ENCODE measurements around the gene RNF123.
"Not testable (repeated sequence)": the region's sequence is repeated elsewhere in the genome, so short reads cannot be mapped to it uniquely, and the experiment has no call there.

Gene RNF123

GRCh38 chr3:49683162-49683561 is 6.2 kb upstream of the RNF123 start:
- DNase-seq: no peak

DNA sequence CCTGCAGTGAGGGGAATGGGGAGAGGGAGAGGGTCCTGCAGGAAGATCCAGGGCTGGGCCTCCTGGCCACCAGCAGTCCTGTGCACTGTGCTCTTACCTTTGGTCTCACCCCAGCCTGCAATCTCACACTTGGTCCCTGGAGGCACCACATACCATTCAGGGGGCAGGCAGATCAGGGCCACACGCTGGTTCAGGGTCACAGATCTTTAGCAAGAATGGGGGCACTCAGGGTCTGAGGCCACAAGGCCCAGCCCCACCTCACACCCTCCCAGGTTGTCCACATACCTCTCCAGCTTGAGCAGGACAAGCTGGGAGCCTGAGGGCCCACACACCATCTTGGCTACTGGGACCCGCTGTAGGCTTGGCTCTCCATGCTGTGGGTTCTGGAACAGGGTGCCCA is 4.9 kb upstream of the RNF123 start:
- DNase-seq: not testable (repeated sequence)

GRCh38 chr3:49685103-49685502 is 4.3 kb upstream of the RNF123 start:
- not testable (repeated sequence) for DNase-seq

- not testable (repeated sequence) for DNase-seq
Measured at GRCh38 chr3:49685846-49686245, 3.5 kb upstream of the RNF123 start.

DNA sequence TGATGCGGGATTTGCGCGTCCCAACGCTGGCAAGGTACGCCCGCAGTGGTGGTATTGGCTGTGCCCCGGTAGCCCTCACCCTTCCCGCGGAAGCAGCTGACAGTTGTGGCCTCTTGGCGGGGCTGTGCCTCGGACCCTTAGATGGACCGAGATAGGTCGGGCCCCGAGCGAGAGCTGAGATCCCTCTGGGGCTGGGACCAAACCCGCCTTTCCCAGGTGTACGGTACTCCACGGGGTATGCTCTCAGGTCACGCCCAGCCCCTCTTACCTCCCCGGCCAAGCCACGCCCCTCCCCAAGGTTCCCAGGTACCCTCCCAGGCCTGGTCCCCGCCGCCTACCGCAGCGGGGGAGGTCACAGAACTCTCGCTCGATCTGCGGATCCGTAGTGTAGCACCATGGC is 3.0 kb upstream of the RNF123 start:
- DNase-seq: peak; percentile 43

GRCh38 chr3:49686769-49687423 is 2.5 kb upstream of the RNF123 start:
- peak; percentile 49 for DNase-seq

DNA sequence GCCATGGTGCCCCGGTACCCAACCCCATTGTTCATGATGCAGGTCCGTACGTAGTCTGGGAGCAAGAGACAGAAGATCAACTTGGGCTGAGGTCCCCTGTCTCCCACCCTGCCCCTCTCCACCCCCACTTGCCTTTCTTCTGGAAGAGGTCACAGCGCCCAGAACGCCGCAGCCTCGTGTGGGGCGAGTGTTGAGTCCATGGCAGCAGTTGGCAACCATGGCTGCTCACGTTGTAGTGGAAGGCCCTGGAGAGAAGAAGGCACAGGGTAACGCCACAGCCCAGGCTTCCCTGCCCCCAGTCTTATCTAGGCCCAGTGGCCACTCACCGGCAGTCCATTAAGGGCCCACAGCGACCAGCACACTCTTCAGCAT is 1.9 kb upstream of the RNF123 start:
- not testable (repeated sequence) for DNase-seq

DNA sequence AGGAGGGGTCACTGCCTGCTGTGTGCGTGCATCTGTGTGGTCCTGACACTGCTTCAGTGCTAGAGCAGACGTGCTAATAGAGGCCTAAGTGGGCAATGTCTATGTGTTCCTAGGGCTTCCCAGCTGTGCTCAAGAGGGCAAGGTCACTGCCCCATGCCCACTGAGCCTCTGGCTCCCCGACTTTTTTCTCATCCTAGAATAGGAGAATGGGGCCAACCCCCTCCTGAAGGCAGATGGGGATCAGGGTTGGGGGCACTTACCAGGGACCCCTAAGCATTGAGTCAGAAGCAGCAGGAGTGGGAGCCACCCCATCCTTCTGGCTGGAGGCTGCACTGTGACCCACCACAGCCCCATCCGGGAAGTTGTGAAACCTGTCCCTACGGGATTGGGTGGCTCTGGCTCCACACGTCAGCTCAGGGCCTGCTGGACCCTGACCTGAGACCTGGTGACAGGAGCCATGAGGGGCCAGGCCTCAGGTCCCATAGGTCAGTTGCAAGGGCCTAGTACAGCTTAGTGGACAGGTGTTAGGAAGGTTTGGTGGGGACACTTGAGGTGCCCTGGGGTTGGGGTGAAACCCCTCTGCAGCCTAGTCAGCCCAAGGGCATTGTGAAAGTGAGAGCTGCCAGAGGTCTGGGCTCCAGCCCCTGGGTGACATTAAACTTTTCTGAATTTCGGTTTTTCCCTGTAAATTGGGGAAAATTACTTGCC is 865 bp upstream of the RNF123 start:
- not testable (repeated sequence) for DNase-seq

GRCh38 chr3:49689908-49690624 is 709 bp downstream of the RNF123 start:
- DNase-seq: not testable (repeated sequence)

GRCh38 chr3:49690856-49691255 is 1.5 kb downstream of the RNF123 start:
- not testable (repeated sequence) for DNase-seq

- DNase-seq: not testable (repeated sequence)
Measured at GRCh38 chr3:49691481-49691880, 2.1 kb downstream of the RNF123 start.

GRCh38 chr3:49694409-49695070 is 5.2 kb downstream of the RNF123 start:
- DNase-seq: not testable (repeated sequence)

DNA sequence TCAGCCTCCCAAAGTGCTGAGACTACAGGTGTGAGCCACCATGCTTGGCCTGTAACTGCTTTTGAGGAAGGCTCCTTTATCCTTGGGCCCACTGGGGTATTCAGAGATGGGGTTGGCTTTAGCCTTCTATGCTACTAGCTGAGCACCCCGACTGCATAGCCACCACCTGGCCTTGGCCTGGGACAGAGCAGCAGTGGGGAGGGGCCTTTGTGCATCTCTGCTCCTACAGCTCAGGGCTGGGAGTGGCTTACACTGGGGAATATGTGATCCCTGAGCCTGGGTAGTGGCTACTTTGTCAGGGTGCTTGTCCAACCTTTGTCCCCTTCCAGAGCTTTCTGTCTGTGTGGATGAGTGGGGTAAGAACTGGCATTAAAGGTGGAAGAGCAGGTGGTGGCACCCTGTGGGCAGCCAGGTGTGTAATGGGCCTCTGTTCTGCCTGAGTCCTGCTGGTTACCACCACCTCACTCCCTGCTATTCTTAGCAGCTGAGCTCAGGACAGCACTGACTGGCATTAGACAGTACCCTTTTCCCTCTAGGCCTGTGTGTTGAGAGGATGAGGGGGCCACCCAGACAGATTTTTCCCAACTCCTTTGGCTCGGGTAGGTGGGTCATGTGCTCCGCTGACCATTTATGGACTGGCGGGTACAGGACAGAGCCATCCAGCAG is 6.1 kb downstream of the RNF123 start:
- not testable (repeated sequence) for DNase-seq

- DNase-seq: no peak
Measured at GRCh38 chr3:49699281-49699979, 10.1 kb downstream of the RNF123 start.

DNA sequence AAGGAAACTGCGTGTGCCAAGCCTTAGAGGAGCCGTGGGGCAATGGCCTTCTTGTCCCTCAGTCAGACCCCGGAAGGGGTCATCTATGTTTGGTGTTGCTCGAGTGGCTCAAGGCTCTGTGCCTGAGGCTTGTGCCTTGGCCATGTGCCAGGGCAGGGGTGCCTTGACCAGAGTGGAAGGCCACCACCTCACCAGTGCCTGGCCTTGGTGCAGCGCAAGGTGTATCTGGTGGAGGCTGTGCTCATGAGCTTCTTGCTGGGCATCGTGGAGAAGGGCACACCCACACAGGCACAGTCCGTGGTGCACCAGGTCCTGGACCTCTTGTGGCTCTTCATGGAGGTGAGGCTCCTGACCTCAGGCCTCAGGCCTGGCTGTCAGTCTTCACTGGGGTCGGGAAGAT is 10.7 kb downstream of the RNF123 start:
- no peak for DNase-seq

GRCh38 chr3:49700453-49701128 is 11.2 kb downstream of the RNF123 start:
- DNase-seq: no peak

- no peak for DNase-seq
Measured at GRCh38 chr3:49701388-49702077, 12.2 kb downstream of the RNF123 start.

- DNase-seq: no peak
Measured at GRCh38 chr3:49702672-49703071, 13.3 kb downstream of the RNF123 start.

- peak; percentile 78 for DNase-seq
Measured at GRCh38 chr3:49703443-49703927, 14.1 kb downstream of the RNF123 start.

DNA sequence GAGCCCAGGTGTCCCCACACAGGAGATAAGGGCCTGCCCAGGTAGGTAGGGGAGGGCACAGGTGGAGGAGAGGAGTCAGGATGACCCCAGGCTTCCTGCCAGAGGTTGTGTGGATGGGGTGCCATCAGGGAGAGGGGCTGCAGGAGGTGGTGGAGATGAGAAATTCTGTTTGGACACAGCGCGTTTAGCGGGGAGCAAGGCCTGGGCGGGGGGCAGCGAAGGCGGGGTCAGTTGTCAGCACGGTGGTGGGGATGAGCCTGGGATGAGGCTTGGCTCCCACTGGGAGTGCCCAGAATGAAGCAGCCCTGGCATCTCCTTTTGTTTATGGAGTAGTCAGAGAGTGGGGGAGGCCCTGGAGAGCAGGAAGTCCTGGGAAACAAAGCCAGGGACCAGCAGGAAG is 14.6 kb downstream of the RNF123 start:
- DNase-seq: no peak

DNA sequence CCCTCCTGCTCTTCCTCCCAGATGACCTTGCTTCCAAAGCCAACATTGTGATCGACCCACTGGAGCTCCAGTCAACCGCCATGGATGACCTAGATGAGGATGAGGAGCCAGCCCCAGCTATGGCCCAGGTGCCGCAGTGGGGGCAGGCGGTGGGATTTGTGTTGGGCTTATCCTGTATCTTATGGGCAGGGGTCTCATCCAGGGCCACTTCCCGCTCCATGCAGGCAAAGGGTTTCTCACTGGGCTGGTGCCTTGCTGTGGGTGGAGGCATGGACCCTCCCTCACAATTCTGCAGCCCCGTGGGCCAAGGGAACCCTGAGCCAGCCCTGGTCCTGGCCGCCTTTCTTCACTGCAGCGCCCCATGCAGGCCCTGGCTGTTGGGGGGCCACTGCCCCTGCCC is 15.3 kb downstream of the RNF123 start:
- DNase-seq: no peak
